ENCODE measurements around the gene BICD1.

DNA sequence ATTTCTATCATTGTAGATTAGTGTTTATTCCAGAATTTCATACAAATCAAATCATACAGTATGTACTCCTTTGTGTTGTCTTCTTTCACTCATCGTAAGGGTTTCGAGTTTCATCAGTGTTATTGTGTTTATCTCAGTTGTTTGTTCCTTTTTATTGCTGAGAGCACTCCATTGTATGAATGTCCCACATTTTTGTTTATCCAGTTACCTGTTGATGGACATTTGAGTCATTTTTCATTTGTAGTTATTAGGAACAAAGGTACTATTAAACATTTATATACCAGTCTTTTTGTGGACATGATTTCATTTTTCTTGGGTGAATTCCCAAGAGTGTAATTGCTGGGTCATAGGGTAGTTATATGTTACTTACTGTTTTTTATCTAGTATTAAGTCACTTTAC lies 70.0 kb downstream of the BICD1 start:
- no peak for TF ChIP-seq GABPA (IDR thresholded peaks at IDR 0.05; ENCODE audit: low read depth)
- no peak for TF ChIP-seq POLR2AphosphoS5 (IDR thresholded peaks at IDR 0.05; ENCODE audit: low read depth)
- TF ChIP-seq, protein P1, sequence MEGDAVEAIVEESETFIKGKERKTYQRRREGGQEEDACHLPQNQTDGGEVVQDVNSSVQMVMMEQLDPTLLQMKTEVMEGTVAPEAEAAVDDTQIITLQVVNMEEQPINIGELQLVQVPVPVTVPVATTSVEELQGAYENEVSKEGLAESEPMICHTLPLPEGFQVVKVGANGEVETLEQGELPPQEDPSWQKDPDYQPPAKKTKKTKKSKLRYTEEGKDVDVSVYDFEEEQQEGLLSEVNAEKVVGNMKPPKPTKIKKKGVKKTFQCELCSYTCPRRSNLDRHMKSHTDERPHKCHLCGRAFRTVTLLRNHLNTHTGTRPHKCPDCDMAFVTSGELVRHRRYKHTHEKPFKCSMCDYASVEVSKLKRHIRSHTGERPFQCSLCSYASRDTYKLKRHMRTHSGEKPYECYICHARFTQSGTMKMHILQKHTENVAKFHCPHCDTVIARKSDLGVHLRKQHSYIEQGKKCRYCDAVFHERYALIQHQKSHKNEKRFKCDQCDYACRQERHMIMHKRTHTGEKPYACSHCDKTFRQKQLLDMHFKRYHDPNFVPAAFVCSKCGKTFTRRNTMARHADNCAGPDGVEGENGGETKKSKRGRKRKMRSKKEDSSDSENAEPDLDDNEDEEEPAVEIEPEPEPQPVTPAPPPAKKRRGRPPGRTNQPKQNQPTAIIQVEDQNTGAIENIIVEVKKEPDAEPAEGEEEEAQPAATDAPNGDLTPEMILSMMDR (IDR thresholded peaks at IDR 0.05; ENCODE audit: insufficient read depth, low read length) = no peak
- TF ChIP-seq, protein P2, sequence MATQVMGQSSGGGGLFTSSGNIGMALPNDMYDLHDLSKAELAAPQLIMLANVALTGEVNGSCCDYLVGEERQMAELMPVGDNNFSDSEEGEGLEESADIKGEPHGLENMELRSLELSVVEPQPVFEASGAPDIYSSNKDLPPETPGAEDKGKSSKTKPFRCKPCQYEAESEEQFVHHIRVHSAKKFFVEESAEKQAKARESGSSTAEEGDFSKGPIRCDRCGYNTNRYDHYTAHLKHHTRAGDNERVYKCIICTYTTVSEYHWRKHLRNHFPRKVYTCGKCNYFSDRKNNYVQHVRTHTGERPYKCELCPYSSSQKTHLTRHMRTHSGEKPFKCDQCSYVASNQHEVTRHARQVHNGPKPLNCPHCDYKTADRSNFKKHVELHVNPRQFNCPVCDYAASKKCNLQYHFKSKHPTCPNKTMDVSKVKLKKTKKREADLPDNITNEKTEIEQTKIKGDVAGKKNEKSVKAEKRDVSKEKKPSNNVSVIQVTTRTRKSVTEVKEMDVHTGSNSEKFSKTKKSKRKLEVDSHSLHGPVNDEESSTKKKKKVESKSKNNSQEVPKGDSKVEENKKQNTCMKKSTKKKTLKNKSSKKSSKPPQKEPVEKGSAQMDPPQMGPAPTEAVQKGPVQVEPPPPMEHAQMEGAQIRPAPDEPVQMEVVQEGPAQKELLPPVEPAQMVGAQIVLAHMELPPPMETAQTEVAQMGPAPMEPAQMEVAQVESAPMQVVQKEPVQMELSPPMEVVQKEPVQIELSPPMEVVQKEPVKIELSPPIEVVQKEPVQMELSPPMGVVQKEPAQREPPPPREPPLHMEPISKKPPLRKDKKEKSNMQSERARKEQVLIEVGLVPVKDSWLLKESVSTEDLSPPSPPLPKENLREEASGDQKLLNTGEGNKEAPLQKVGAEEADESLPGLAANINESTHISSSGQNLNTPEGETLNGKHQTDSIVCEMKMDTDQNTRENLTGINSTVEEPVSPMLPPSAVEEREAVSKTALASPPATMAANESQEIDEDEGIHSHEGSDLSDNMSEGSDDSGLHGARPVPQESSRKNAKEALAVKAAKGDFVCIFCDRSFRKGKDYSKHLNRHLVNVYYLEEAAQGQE (IDR thresholded peaks at IDR 0.05; ENCODE audit: insufficient replicate concordance, low read depth) = no peak

Measured in HL-60 (cell line).